Chondrocyte (in vitro differentiated cells): ENCODE measurements around the gene NKX1-1. TPM values are rescaled to one million over a fixed set of nuclear protein-coding genes. Genes with fewer than 3 reads are reported as not detected.

Experiments used
- DNase-seq: peaks from one replicate; pipeline ENCODE4 v3.0.0; 2021; ENCODE audit warnings: mixed read lengths, low spot score
- H3K27ac Mint-ChIP-seq: one replicate; pipeline ENCODE4 v1.8.0; 2021; ENCODE audit warnings: mild to moderate bottlenecking, moderate library complexity, mixed read lengths; ENCODE audit not compliant: unreplicated experiment
- H3K27me3 Mint-ChIP-seq: 2 replicates; pipeline ENCODE4 v1.8.0; 2021; ENCODE audit warnings: low read depth, mixed read lengths
- H3K36me3 Mint-ChIP-seq: 2 replicates; pipeline ENCODE4 v1.8.0; 2021; ENCODE audit warnings: low read depth, mixed read lengths
- H3K4me1 Mint-ChIP-seq: 2 replicates; pipeline ENCODE4 v1.8.0; 2021; ENCODE audit warnings: low read depth, mild to moderate bottlenecking, mixed read lengths
- H3K4me3 Mint-ChIP-seq: one replicate; pipeline ENCODE4 v1.8.0; 2021; ENCODE audit warnings: mild to moderate bottlenecking, moderate library complexity, mixed read lengths; ENCODE audit not compliant: unreplicated experiment
- H3K9me3 Mint-ChIP-seq: 2 replicates; pipeline ENCODE4 v1.8.0; 2021; ENCODE audit warnings: low read depth, mixed read lengths
- total RNA-seq: library from RNA; stranded (reverse); gene quantifications from 3 replicates; pipeline ENCODE4 v1.2.1, GENCODE V29; 2021
- TF ChIP-seq, protein P1 (sequence below): fragments of 200-600 bp; sonication (generic); IDR thresholded peaks from 2 replicates; pipeline ENCODE4 v1.5.0; 2021; ENCODE audit warnings: antibody characterized with exemption, mild to moderate bottlenecking, moderate library complexity

Gene NKX1-1
- total RNA-seq, 1 donor from 2014 or later: not detected

DNA sequence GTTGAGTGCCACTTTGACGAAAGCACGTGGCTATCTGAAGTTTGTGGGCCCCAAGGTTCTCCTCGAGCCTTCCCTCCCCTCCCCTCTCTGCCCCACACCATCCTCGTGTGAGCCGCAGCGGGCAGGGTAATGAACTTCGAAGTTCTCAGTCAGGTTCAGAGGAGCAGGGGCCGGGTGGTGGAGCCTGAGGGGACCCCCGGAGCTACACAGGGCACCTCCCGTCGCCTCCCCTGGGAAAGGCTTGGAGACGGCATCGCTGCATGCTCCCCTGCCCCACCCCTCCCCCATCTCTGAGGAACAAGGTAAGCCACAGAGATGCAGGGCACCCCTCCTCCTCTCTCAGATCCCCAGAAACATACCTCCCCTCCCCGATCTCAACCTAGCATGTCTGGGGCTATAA is 2.8 kb upstream of the NKX1-1 start:
- H3K4me1 Mint-ChIP-seq: no peaks in the 10 kb centered on the region
- H3K36me3 Mint-ChIP-seq: no peaks in the 10 kb centered on the region
- H3K27ac Mint-ChIP-seq: no peak overlapping the region
- H3K4me3 Mint-ChIP-seq: no peak overlapping the region
- TF ChIP-seq, protein P1, sequence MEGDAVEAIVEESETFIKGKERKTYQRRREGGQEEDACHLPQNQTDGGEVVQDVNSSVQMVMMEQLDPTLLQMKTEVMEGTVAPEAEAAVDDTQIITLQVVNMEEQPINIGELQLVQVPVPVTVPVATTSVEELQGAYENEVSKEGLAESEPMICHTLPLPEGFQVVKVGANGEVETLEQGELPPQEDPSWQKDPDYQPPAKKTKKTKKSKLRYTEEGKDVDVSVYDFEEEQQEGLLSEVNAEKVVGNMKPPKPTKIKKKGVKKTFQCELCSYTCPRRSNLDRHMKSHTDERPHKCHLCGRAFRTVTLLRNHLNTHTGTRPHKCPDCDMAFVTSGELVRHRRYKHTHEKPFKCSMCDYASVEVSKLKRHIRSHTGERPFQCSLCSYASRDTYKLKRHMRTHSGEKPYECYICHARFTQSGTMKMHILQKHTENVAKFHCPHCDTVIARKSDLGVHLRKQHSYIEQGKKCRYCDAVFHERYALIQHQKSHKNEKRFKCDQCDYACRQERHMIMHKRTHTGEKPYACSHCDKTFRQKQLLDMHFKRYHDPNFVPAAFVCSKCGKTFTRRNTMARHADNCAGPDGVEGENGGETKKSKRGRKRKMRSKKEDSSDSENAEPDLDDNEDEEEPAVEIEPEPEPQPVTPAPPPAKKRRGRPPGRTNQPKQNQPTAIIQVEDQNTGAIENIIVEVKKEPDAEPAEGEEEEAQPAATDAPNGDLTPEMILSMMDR: no peak
- peaks cover 9% of the 10 kb centered on the region for H3K27me3 Mint-ChIP-seq
- peak; percentile 62 for DNase-seq
- H3K9me3 Mint-ChIP-seq: no peaks in the 10 kb centered on the region

DNA sequence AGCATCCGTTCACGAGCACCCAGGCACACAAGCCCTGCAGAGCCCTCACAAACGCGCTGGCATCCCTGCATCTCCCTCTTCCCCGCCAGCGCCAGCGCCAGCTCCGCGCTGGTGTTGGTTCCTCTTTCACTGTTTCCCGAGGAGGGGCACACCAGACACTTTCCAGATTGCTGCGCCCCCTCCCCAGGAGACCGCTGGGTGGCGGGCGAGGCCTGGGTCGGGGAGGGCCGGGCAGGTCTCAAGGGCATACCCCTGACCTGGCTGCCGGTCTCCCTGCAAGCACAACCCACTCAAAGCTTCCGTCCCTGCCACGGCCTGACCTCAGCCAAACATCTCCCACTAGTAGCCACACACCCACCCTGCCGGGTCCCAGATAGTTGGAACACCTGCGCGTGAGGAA is 2.2 kb upstream of the NKX1-1 start:
- Mint-ChIP-seq H3K4me3 (no peak overlapping the region), H3K9me3 (no peaks in the 10 kb centered on the region), H3K4me1 (no peaks in the 10 kb centered on the region), H3K36me3 (no peaks in the 10 kb centered on the region), H3K27me3 (peaks cover 9% of the 10 kb centered on the region), H3K27ac (no peak overlapping the region)
- peak; percentile 80 for DNase-seq
- TF ChIP-seq, protein P1: no peak

GRCh38 chr4:1407657-1408333 is 1.6 kb upstream of the NKX1-1 start:
- TF ChIP-seq, protein P1: no peak
- no peaks in the 10 kb centered on the region for H3K36me3 Mint-ChIP-seq
- no peak overlapping the region for H3K27ac Mint-ChIP-seq
- peaks cover 9% of the 10 kb centered on the region for H3K27me3 Mint-ChIP-seq
- H3K4me3 Mint-ChIP-seq: no peak overlapping the region
- peak; percentile 59 for DNase-seq
- no peaks in the 10 kb centered on the region for H3K9me3 Mint-ChIP-seq
- no peaks in the 10 kb centered on the region for H3K4me1 Mint-ChIP-seq

GRCh38 chr4:1406981-1407656 is 877 bp upstream of the NKX1-1 start:
- Mint-ChIP-seq H3K9me3 (no peaks in the 10 kb centered on the region), H3K36me3 (no peaks in the 10 kb centered on the region), H3K27me3 (peaks cover 9% of the 10 kb centered on the region), H3K4me1 (no peaks in the 10 kb centered on the region), H3K27ac (no peak overlapping the region), H3K4me3 (no peak overlapping the region)
- DNase-seq: peak; percentile 59
- TF ChIP-seq, protein P1: no peak

DNA sequence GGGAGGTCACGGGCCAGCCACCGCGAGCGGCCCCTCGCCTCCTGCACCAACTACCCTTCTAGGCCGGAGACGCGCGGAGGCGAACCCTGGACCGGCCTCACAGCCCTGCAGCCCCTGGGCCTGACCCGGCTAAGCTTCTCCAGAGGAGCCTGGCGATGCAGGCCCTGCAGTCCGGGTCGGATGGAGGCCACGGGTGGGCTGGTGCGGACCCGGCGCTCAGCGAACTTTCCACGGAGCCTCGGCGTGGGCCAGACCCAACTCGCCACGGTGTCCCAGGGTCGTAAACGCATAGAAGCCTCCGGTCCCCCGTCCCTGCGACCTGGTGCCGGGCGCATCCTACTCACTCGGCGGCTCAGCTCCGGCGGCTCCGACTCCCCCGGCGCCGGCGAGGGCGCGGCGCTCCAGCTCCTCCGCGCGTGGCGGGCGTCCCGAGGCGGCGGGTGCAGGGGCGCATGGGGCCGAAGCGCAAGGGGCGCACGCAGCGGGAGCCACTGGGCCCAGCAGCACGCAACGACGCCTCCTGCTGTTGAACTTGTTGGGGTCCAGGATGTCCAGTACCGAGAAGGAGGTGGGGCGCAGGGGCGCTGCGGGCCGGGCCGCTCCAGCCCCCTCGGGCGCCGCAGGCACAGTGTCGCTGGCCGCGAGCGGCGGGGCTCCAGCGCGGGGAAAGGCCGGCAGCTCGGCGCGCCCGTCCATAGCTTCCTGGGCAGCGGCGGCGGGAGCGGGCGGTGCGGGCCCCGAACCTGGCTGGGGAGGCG is 427 bp downstream of the NKX1-1 start:
- Mint-ChIP-seq H3K4me1 (no peaks in the 10 kb centered on the region), H3K27me3 (peaks cover 12% of the 10 kb centered on the region), H3K4me3 (no peak overlapping the region), H3K9me3 (no peaks in the 10 kb centered on the region), H3K36me3 (no peaks in the 10 kb centered on the region), H3K27ac (no peak overlapping the region)
- DNase-seq: peak; percentile 87
- TF ChIP-seq, protein P1: no peak
